Measurements from ENCODE around the gene ACSM2B. TPM values are rescaled to one million over a fixed set of nuclear protein-coding genes. Genes with fewer than 3 reads are reported as not detected.

Gene ACSM2B
- total RNA-seq, 1 donor from 2014 or later = not detected

- Mint-ChIP-seq H3K27me3 (ENCODE audit: low read depth) (peaks cover 5% of the 10 kb centered on the region), H3K4me3 (no peak overlapping the region), H3K36me3 (no peaks in the 10 kb centered on the region), H3K9me3 (no peaks in the 10 kb centered on the region), H3K27ac (no peak overlapping the region), H3K4me1 (peaks cover 4% of the 10 kb centered on the region)
- DNase-seq (ENCODE audit: low spot score in 2 of 2, unreplicated experiment in 2 of 2) = no peak
- TF ChIP-seq CTCF (IDR thresholded peaks at IDR 0.05; ENCODE audit: unreplicated experiment) = no peak
Observed at GRCh38 chr16:20620770-20621169, 44.6 kb upstream of the ACSM2B start.

- Mint-ChIP-seq H3K9me3 (no peaks in the 10 kb centered on the region), H3K4me1 (peaks cover 2% of the 10 kb centered on the region), H3K4me3 (no peak overlapping the region), H3K27me3 (ENCODE audit: low read depth) (peaks cover 7% of the 10 kb centered on the region), H3K36me3 (no peaks in the 10 kb centered on the region), H3K27ac (no peak overlapping the region)
- DNase-seq (ENCODE audit: low spot score in 2 of 2, unreplicated experiment in 2 of 2) = no peak
- TF ChIP-seq CTCF (IDR thresholded peaks at IDR 0.05; ENCODE audit: unreplicated experiment) = no peak
Observed at GRCh38 chr16:20620003-20620402, 43.8 kb upstream of the ACSM2B start.

- H3K4me1 Mint-ChIP-seq = no peaks in the 10 kb centered on the region
- H3K36me3 Mint-ChIP-seq = no peaks in the 10 kb centered on the region
- no peak overlapping the region for H3K27ac Mint-ChIP-seq
- DNase-seq (ENCODE audit: low spot score in 2 of 2, unreplicated experiment in 2 of 2) = no peak
- no peak for TF ChIP-seq CTCF (IDR thresholded peaks at IDR 0.05; ENCODE audit: unreplicated experiment)
- peaks cover 17% of the 10 kb centered on the region for H3K27me3 Mint-ChIP-seq (ENCODE audit: low read depth)
- no peaks in the 10 kb centered on the region for H3K9me3 Mint-ChIP-seq
- no peak overlapping the region for H3K4me3 Mint-ChIP-seq
Observed at GRCh38 chr16:20617271-20617670, 41.1 kb upstream of the ACSM2B start.

GRCh38 chr16:20614186-20615141 is 38.3 kb upstream of the ACSM2B start:
- H3K27ac Mint-ChIP-seq = no peak overlapping the region
- H3K27me3 Mint-ChIP-seq (ENCODE audit: low read depth) = peaks cover 26% of the 10 kb centered on the region
- H3K4me3 Mint-ChIP-seq = no peak overlapping the region
- no peak for TF ChIP-seq CTCF (IDR thresholded peaks at IDR 0.05; ENCODE audit: unreplicated experiment)
- H3K9me3 Mint-ChIP-seq = no peaks in the 10 kb centered on the region
- H3K4me1 Mint-ChIP-seq = peaks cover 5% of the 10 kb centered on the region
- DNase-seq (ENCODE audit: low spot score in 2 of 2, unreplicated experiment in 2 of 2) = no peak
- no peaks in the 10 kb centered on the region for H3K36me3 Mint-ChIP-seq

GRCh38 chr16:20613481-20614185 is 37.5 kb upstream of the ACSM2B start:
- TF ChIP-seq CTCF (IDR thresholded peaks at IDR 0.05; ENCODE audit: unreplicated experiment) = no peak
- H3K9me3 Mint-ChIP-seq = no peaks in the 10 kb centered on the region
- peaks cover 26% of the 10 kb centered on the region for H3K27me3 Mint-ChIP-seq (ENCODE audit: low read depth)
- H3K4me3 Mint-ChIP-seq = no peak overlapping the region
- no peaks in the 10 kb centered on the region for H3K36me3 Mint-ChIP-seq
- DNase-seq (ENCODE audit: low spot score in 2 of 2, unreplicated experiment in 2 of 2) = no peak
- H3K27ac Mint-ChIP-seq = no peak overlapping the region
- peaks cover 5% of the 10 kb centered on the region for H3K4me1 Mint-ChIP-seq

Data from mesothelial cell of epicardium (in vitro differentiated cells).